HG02870 (cell line): ENCODE results near the gene ZNF746.

Experiments
- ATAC-seq: cut with Tn5 transposase; IDR thresholded peaks from one replicate; pipeline ENCODE4 v1.9.1; 2021; ENCODE audit warnings: mild to moderate bottlenecking, moderate library complexity; ENCODE audit not compliant: unreplicated experiment

ZNF746 gene

DNA sequence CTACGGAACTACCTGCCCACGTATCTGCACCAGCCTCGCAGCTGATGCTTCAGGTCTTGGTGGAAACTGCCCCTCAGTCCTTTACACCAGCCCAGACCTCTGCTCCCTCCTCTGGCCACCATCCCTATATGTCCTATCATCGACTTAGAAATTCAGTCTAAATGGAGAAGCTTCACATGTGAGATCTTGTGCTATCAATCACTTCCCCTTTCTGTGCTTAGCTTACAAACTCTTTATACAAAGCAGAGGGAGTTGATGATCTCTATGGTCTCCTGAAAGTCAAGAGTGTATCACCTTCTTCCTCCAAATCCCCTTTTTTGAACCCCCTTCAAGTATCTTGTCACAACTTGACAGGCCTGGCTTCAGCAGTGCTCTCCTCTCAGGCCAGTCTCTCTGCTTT is 67.4 kb downstream of the ZNF746 start:
- ATAC-seq: no peak

GRCh38 chr7:149427893-149428292 is 69.7 kb downstream of the ZNF746 start:
- no peak for ATAC-seq

- ATAC-seq: no peak
These were observed 70.4 kb downstream of the ZNF746 start for GRCh38 chr7:149427096-149427680.

GRCh38 chr7:149423449-149424110 is 74.0 kb downstream of the ZNF746 start:
- ATAC-seq: no peak

GRCh38 chr7:149422914-149423301 is 74.7 kb downstream of the ZNF746 start:
- ATAC-seq: no peak
